CD4-positive, alpha-beta T cell (primary cell): ENCODE results near the gene MTUS2. TPM values are rescaled to one million over a fixed set of nuclear protein-coding genes. Genes with fewer than 3 reads are reported as not detected.

Experiments
- ATAC-seq: fragments of 200-7000 bp; cut with Tn5 transposase; one replicate; pipeline ENCODE4 v1.10.0; 2022; ENCODE audit warnings: mild to moderate bottlenecking; ENCODE audit not compliant: poor library complexity
- CTCF ChIA-PET: fragments of 350-600 bp; sonication (Branson Sonifier 250); formaldehyde crosslinking; loops from one replicate; lab custom pipeline; 2021; ENCODE audit warnings: antibody characterized with exemption, inconsistent platforms; lab: Charles Lee
- POLR2A ChIA-PET: fragments of 350-600 bp; sonication (Branson Sonifier 250); formaldehyde crosslinking; loops from one replicate; lab custom pipeline; 2021; ENCODE audit warnings: antibody characterized with exemption, inconsistent platforms; lab: Charles Lee
- DNase-seq, 14 experiments: peaks; one replicate each; pipeline ENCODE4 v3.0.0-alpha.2; 2013 to 2020; ENCODE audit warnings: mixed read lengths in 2 of 14
- H3K27ac ChIP-seq, 2 donors: one replicate each; pipeline versions ENCODE4 v1.5.1 to v1.7.0; 2013; ENCODE audit warnings: low read length in 2 of 2, low read depth in 1 of 2, mild to moderate bottlenecking in 1 of 2
- H3K27me3 ChIP-seq, 2 experiments: 1 replicate in 1 of 2; 2 replicates in 1 of 2; pipeline versions ENCODE4 v1.6.1 to v1.7.0; 2013; ENCODE audit warnings: low read length in 2 of 2, control low read depth in 1 of 2, mild to moderate bottlenecking in 1 of 2, moderate library complexity in 1 of 2; ENCODE audit not compliant: insufficient read depth in 2 of 2, control insufficient read depth in 1 of 2
- H3K36me3 ChIP-seq: one replicate; pipeline ENCODE4 v1.6.1; 2013; ENCODE audit warnings: low read length, control low read depth; ENCODE audit not compliant: insufficient read depth
- H3K4me1 ChIP-seq: one replicate; pipeline ENCODE4 v1.6.1; 2013; ENCODE audit warnings: low read length, control low read depth; ENCODE audit not compliant: insufficient read depth
- H3K4me3 ChIP-seq: one replicate; pipeline ENCODE4 v1.5.1; 2013; ENCODE audit warnings: mild to moderate bottlenecking, low read length, moderate library complexity
- H3K9me3 ChIP-seq, 2 experiments: 1 replicate in 1 of 2; 2 replicates in 1 of 2; pipeline versions ENCODE4 v1.6.1 to v1.7.0; 2013; ENCODE audit warnings: low read length in 2 of 2, mild to moderate bottlenecking in 2 of 2, control low read depth in 1 of 2, moderate library complexity in 1 of 2; ENCODE audit not compliant: control insufficient read depth in 1 of 2, insufficient read depth in 1 of 2
- H3K27ac Mint-ChIP-seq: one replicate; pipeline ENCODE4 v1.8.0; 2020; ENCODE audit warnings: mixed read lengths
- H3K27me3 Mint-ChIP-seq: one replicate; pipeline ENCODE4 v1.8.0; 2021; ENCODE audit warnings: mixed read lengths
- H3K36me3 Mint-ChIP-seq: one replicate; pipeline ENCODE4 v1.8.0; 2021; ENCODE audit warnings: low read depth, mixed read lengths
- H3K4me1 Mint-ChIP-seq: one replicate; pipeline ENCODE4 v1.8.0; 2021; ENCODE audit warnings: low read depth, mixed read lengths
- H3K4me3 Mint-ChIP-seq: one replicate; pipeline ENCODE4 v1.8.0; 2020; ENCODE audit warnings: mild to moderate bottlenecking, mixed read lengths
- H3K9me3 Mint-ChIP-seq: one replicate; pipeline ENCODE4 v1.8.0; 2020; ENCODE audit warnings: mixed read lengths
- CTCF ChIP-seq: fragments of 200-600 bp; IDR thresholded peaks from one replicate; pipeline ENCODE4 v1.8.0; 2022; ENCODE audit warnings: antibody characterized with exemption, mild to moderate bottlenecking
- intact Hi-C, 2 experiments: fragments of 100-400 bp; cut with DNase I in 1 of 2; cut with micrococcal nuclease in 1 of 2; formaldehyde crosslinking; loops; one replicate each; pipeline versions ENCODE4 v1.15.1 to v1.9.0; 2023 to 2025; cut with DNase I, micrococcal nuclease
- total RNA-seq, 174 experiments: library from RNA in 2 of 174; stranded (reverse) in 2 of 174; gene quantifications; one replicate each; pipeline ENCODE4 v1.2.3 and lab custom pipeline; 2021 to 2026

Gene MTUS2
- total RNA-seq, 2 experiments from 2014 or later = 0.38 to 0.81 TPM

GRCh38 chr13:29505511-29505910 is 685.4 kb downstream of the MTUS2 start:
- Mint-ChIP-seq H3K9me3 (no peaks in the 10 kb centered on the region), H3K27ac (no peak overlapping the region), H3K4me3 (no peak overlapping the region), H3K36me3 (no peaks in the 10 kb centered on the region), H3K27me3 (peaks cover 26% of the 10 kb centered on the region), H3K4me1 (no peaks in the 10 kb centered on the region)
- no peaks in the 10 kb centered on the region for H3K9me3 ChIP-seq
- H3K4me3 ChIP-seq = no peak overlapping the region
- ChIA-PET POLR2A (no interaction called here), CTCF (no interaction called here)
- intact Hi-C loops = loop anchor here in 1 of 2 experiments (10.0 kb wide), 1 partner anchor 1069 kb away; no protein-coding TSS in a partner anchor
- TF ChIP-seq CTCF = no peak
- H3K27ac ChIP-seq = no peak overlapping the region
- peaks cover 4% of the 10 kb centered on the region for H3K4me1 ChIP-seq
- peaks cover under 1% of the 10 kb centered on the region for H3K36me3 ChIP-seq
- peaks cover 0 to 3% of the 10 kb centered on the region in 2 experiments for H3K27me3 ChIP-seq
- DNase-seq = no peak
- no peak for ATAC-seq

- CTCF ChIA-PET = no interaction called here
Measured at GRCh38 chr13:29505950-29506349, 685.8 kb downstream of the MTUS2 start.

GRCh38 chr13:29507356-29507755 is 687.2 kb downstream of the MTUS2 start:
- no peak overlapping the region for H3K4me3 Mint-ChIP-seq
- no peak for DNase-seq
- peaks cover 20% of the 10 kb centered on the region for H3K27me3 Mint-ChIP-seq
- CTCF ChIA-PET = interaction anchor here (3.0 kb wide), 1 partner anchor 607 kb away, joined by 35 read pairs; no protein-coding TSS in a partner anchor
- intact Hi-C loops = loop anchor here in 1 of 2 experiments (10.0 kb wide), 1 partner anchor 1067 kb away; no protein-coding TSS in a partner anchor
- H3K4me1 Mint-ChIP-seq = no peaks in the 10 kb centered on the region
- Histone ChIP-seq H3K27ac (no peak overlapping the region), H3K4me3 (no peak overlapping the region), H3K27me3 (peaks cover 0 to 3% of the 10 kb centered on the region in 2 experiments), H3K4me1 (peaks cover 4% of the 10 kb centered on the region), H3K9me3 (no peaks in the 10 kb centered on the region), H3K36me3 (peaks cover 5% of the 10 kb centered on the region)
- H3K9me3 Mint-ChIP-seq = no peaks in the 10 kb centered on the region
- ATAC-seq = no peak
- peaks cover 15% of the 10 kb centered on the region for H3K36me3 Mint-ChIP-seq
- POLR2A ChIA-PET = interaction anchor here (0.6 kb wide), 1 partner anchor 98 kb away, joined by 3 read pairs; no protein-coding TSS in a partner anchor
- no peak overlapping the region for H3K27ac Mint-ChIP-seq
- TF ChIP-seq CTCF = no peak

More at GRCh38 chr13:29505950-29506349, 685.8 kb downstream of the MTUS2 start:
- H3K27me3 Mint-ChIP-seq = peaks cover 26% of the 10 kb centered on the region
- POLR2A ChIA-PET = no interaction called here
- intact Hi-C loops = loop anchor here in 1 of 2 experiments (10.0 kb wide), 1 partner anchor 1069 kb away; no protein-coding TSS in a partner anchor
- no peak for TF ChIP-seq CTCF
- H3K27me3 ChIP-seq = peaks cover 0 to 3% of the 10 kb centered on the region in 2 experiments
- H3K27ac Mint-ChIP-seq = no peak overlapping the region
- H3K36me3 Mint-ChIP-seq = peaks cover under 1% of the 10 kb centered on the region
- DNase-seq (no peak), ATAC-seq (no peak)
- H3K4me1 ChIP-seq = peaks cover 4% of the 10 kb centered on the region
- no peak overlapping the region for H3K4me3 Mint-ChIP-seq
- H3K9me3 ChIP-seq = no peaks in the 10 kb centered on the region
- peaks cover 4% of the 10 kb centered on the region for H3K36me3 ChIP-seq
- no peak overlapping the region for H3K27ac ChIP-seq
- no peaks in the 10 kb centered on the region for H3K4me1 Mint-ChIP-seq
- no peaks in the 10 kb centered on the region for H3K9me3 Mint-ChIP-seq
- no peak overlapping the region for H3K4me3 ChIP-seq
